ENCODE results near the gene APBB1IP. TPM values are rescaled to one million over a fixed set of nuclear protein-coding genes. Genes with fewer than 3 reads are reported as not detected.
"Not testable (repeated sequence)": the region's sequence is repeated elsewhere in the genome, so short reads cannot be mapped to it uniquely, and the experiment has no call there.

Gene APBB1IP
- total and polyA plus RNA-seq, 5 experiments from 2014 or later: 50.0 to 102 (median 68.5) TPM

DNA sequence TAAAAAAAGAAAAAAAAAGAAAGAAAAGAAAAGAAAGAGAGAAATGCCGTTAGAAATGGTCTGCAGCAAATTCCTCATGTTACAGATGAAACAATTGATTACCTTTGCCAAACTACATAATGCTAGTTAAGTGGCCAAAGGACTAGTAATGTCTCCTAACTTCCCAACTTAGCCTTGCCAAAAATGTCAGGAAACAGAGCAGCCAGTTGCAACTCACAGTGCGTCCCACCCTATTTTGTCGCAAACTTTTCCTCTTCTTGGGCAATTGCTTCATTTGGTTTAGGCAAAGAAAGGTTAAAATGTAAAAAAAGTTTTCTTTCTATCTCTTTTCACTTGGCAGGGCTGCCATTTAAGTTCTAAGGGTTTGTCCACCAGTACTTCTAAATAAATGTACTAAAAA, 53.1 kb downstream of the APBB1IP start:
- H3K27me3 Mint-ChIP-seq: no peaks in the 10 kb centered on the region
- peak overlapping the region in 8 of 10 donors; percentile 33 to 93 (median 56) for H3K27ac Mint-ChIP-seq
- POLR2A ChIA-PET: interaction anchor here (0.6 to 2.4 kb wide), 5 partner anchors 9 to 64 kb away, joined by 3 to 7 read pairs (median 5); partner anchors contain the start of gene APBB1IP
- DNase-seq: no peak
- no peak overlapping the region for H3K4me3 Mint-ChIP-seq
- peaks cover 0 to 2% (median 0%) of the 10 kb centered on the region in 9 donors for H3K9me3 Mint-ChIP-seq
- peaks cover 15 to 52% (median 46%) of the 10 kb centered on the region in 3 donors for H3K36me3 Mint-ChIP-seq
- H3K4me1 Mint-ChIP-seq: peaks cover 32 to 64% (median 55%) of the 10 kb centered on the region in 4 donors
- ATAC-seq: no peak

DNA sequence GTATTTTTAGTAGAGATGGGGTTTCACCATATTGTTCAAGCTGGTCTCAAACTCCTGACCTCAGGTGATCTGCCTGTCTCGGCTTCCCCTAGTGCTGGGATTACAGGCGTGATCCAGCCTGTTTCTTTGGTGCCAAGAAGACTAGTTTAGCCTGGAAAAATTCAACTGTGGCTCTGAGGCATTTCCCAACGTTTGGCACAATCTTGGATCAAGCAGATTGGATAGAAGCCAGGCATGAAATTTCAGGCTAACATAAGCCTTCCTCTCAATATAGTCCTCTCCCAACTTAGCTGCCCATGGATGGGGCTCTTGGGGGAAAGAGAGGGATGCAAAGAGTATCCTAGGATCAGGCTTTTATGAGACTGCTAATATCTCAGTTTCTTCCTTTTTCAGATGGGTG, 53.8 kb downstream of the APBB1IP start:
- Mint-ChIP-seq H3K27me3 (no peaks in the 10 kb centered on the region), H3K4me1 (peaks cover 28 to 59% (median 50%) of the 10 kb centered on the region in 4 donors), H3K4me3 (no peak overlapping the region), H3K9me3 (peaks cover 0 to 2% (median 0%) of the 10 kb centered on the region in 9 donors), H3K27ac (peak overlapping the region in 8 of 10 donors; percentile 6 to 89 (median 72)), H3K36me3 (peaks cover 15 to 57% (median 48%) of the 10 kb centered on the region in 3 donors)
- DNase-seq (no peak), ATAC-seq (no peak)
- POLR2A ChIA-PET: interaction anchor here (0.7 kb wide), 1 partner anchor 64 kb away, joined by 5 read pairs; no protein-coding TSS in a partner anchor

DNA sequence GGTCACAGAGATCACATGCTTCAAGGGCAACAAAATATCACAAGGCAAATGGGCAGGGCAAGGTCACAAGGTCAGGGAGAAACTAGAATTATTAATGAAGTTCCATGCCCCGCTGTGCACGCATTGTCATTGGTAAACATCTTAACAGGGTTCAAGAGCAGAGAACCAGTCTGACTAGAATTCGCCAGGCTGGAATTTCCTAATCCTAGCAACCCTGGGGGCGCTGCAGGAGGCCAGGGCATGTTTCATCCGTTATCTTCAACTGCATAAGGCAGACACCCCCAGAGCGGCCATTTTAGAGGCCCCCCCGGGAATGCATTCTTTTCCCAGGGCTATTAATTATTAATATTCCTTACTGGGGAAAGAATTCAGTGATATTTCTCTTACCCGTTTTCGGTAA, 54.6 kb downstream of the APBB1IP start:
- H3K27me3 Mint-ChIP-seq, H3K9me3 Mint-ChIP-seq, ATAC-seq, POLR2A ChIA-PET, DNase-seq: not testable (repeated sequence)
- Mint-ChIP-seq H3K36me3 (peaks cover 15 to 65% (median 53%) of the 10 kb centered on the region in 3 donors), H3K27ac (peak overlapping the region in 6 of 10 donors; percentile 32 to 89 (median 72)), H3K4me1 (peaks cover 22 to 54% (median 43%) of the 10 kb centered on the region in 4 donors), H3K4me3 (peak overlapping the region in 1 of 10 donors; percentile 72)

DNA sequence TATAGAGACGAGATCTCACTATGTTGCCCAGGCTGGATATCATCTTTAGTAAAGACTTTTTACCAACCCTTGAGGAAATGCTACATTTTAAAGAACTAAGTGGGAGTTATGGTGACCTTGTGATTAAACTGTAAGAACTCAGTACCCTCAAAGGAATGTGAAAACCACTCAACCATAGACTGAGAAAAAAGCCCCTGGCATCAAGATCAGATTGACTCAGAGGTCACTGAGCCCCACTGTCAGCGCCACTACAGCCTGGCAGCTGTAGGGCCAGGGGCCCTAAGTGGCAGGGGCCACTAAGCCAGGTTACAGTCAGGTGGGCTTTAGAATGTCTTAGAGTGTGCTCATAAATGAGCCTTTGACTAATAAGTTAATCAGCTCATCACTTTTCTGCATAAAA, 55.9 kb downstream of the APBB1IP start:
- H3K4me3 Mint-ChIP-seq: no peak overlapping the region
- peaks cover 0 to 2% (median 0%) of the 10 kb centered on the region in 9 donors for H3K9me3 Mint-ChIP-seq
- H3K36me3 Mint-ChIP-seq: peaks cover 15 to 69% (median 52%) of the 10 kb centered on the region in 3 donors
- peak overlapping the region; percentile 29 to 88 (median 56) for H3K27ac Mint-ChIP-seq
- ATAC-seq (peak in 1 of 2 donors; percentile 40), DNase-seq (no peak)
- H3K27me3 Mint-ChIP-seq: no peaks in the 10 kb centered on the region
- peaks cover 13 to 47% (median 31%) of the 10 kb centered on the region in 4 donors for H3K4me1 Mint-ChIP-seq
- POLR2A ChIA-PET: interaction anchor here (0.8 to 0.9 kb wide), 2 partner anchors 18 to 46 kb away, joined by 3 to 6 read pairs; no protein-coding TSS in a partner anchor

DNA sequence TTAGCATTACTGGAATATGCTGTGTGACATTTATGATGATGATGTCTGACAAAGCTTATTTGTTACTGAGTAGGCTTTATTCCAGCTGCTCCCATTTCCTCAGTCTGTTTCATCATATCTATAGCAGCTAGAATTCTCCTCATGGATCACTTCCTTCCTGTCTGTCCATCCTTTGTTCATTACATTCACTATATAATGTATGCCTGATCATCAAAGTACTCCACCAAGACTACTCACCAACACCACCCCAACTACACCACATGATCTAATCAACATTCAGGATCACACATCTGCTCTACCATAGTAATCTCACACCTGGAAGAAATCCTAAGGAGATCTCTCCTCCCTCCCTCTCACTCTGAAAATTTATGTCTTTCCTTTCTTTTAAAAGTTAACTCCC, 61.3 kb downstream of the APBB1IP start:
- DNase-seq (no peak), ATAC-seq (no peak)
- no peak overlapping the region for H3K4me3 Mint-ChIP-seq
- peaks cover 11 to 93% (median 57%) of the 10 kb centered on the region in 3 donors for H3K36me3 Mint-ChIP-seq
- POLR2A ChIA-PET: no interaction called here
- peak overlapping the region in 8 of 10 donors; percentile 0 to 85 (median 43) for H3K27ac Mint-ChIP-seq
- H3K4me1 Mint-ChIP-seq: peaks cover 19 to 55% (median 37%) of the 10 kb centered on the region in 4 donors
- H3K27me3 Mint-ChIP-seq: no peaks in the 10 kb centered on the region
- no peaks in the 10 kb centered on the region for H3K9me3 Mint-ChIP-seq

DNA sequence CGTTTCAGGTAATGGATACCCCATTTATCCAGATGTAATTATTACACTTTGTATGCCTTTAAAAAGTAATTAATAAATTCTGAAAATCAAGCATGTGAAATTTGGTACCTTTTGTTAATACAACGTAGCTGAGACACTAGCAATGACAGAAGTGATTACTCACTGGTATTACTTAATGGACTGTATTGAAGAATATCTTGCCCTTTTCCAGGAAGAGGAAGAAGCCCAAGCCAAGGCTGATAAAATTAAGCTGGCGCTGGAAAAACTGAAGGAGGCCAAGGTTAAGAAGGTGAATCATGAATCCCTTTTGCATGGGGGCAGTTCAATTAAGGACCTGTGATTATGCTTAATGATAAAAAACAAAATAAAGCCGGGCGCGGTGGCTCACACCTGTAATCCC, 64.8 kb downstream of the APBB1IP start:
- Mint-ChIP-seq H3K4me3 (no peak overlapping the region), H3K36me3 (peaks cover 27 to 91% (median 61%) of the 10 kb centered on the region in 3 donors), H3K9me3 (peaks cover 0 to 3% (median 0%) of the 10 kb centered on the region in 9 donors), H3K4me1 (peaks cover 27 to 59% (median 38%) of the 10 kb centered on the region in 4 donors), H3K27ac (peak overlapping the region in 7 of 10 donors; percentile 1 to 78 (median 51)), H3K27me3 (no peaks in the 10 kb centered on the region)
- POLR2A ChIA-PET: interaction anchor here (0.7 to 1.3 kb wide), 2 partner anchors 23 to 54 kb away, joined by 3 read pairs; no protein-coding TSS in a partner anchor
- no peak for ATAC-seq
- no peak for DNase-seq

DNA sequence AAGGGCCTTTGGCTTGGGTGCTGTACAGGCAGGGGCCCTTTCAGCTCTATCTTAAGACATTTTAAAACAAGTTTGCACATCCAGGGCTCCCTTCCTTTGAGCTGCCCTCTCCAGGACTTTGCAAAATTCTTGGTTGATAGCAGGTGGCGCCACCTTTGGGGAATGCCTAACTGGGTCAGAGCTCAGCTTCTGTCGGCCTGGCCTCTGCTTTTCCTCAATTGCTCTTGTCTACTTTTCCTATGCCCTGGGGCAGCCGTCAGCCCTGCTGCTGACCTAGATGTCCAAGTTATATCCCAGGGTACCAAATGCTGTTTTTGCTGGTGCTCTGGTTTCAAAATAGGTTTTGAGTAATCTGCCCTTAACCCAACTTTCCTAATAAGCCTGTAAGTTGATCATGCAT, 65.8 kb downstream of the APBB1IP start:
- H3K4me1 Mint-ChIP-seq: peaks cover 27 to 59% (median 36%) of the 10 kb centered on the region in 4 donors
- H3K36me3 Mint-ChIP-seq: peaks cover 28 to 89% (median 67%) of the 10 kb centered on the region in 3 donors
- no peaks in the 10 kb centered on the region for H3K27me3 Mint-ChIP-seq
- peaks cover 0 to 3% (median 0%) of the 10 kb centered on the region in 9 donors for H3K9me3 Mint-ChIP-seq
- ATAC-seq: peak; percentile 36 to 47
- peak overlapping the region in 8 of 10 donors; percentile 16 to 92 (median 70) for H3K27ac Mint-ChIP-seq
- peak in 1 of 10 donors; percentile 24 for DNase-seq
- H3K4me3 Mint-ChIP-seq: no peak overlapping the region
- POLR2A ChIA-PET: interaction anchor here (0.6 to 0.7 kb wide), 2 partner anchors 37 to 55 kb away, joined by 3 read pairs; no protein-coding TSS in a partner anchor

DNA sequence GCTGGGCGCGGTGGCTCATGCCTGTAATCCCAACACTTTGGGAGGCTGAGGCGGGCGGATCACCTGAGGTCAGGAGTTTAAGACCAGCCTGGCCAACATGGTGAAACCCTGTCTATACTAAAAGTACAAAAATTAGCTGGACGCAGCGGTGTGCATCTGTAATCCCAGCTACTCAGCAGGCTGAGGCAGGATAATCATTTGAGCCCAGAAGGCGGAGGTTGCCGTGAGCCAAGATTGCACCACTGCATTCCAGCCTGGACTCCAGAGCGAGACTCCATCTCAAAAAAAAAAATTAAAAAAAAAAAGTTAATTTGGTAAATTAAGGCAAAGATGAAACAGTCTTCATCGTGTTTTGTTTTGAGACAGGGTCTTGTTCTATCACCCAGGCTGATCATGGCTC, 66.3 kb downstream of the APBB1IP start:
- DNase-seq, ATAC-seq, H3K4me3 Mint-ChIP-seq, H3K27me3 Mint-ChIP-seq, H3K9me3 Mint-ChIP-seq: not testable (repeated sequence)
- peaks cover 30 to 90% (median 72%) of the 10 kb centered on the region in 3 donors for H3K36me3 Mint-ChIP-seq
- POLR2A ChIA-PET: interaction anchor here (0.6 kb wide), 1 partner anchor 37 kb away, joined by 3 read pairs; no protein-coding TSS in a partner anchor
- peak overlapping the region in 2 of 10 donors; percentile 54 to 78 for H3K27ac Mint-ChIP-seq
- H3K4me1 Mint-ChIP-seq: peaks cover 30 to 56% (median 37%) of the 10 kb centered on the region in 4 donors

DNA sequence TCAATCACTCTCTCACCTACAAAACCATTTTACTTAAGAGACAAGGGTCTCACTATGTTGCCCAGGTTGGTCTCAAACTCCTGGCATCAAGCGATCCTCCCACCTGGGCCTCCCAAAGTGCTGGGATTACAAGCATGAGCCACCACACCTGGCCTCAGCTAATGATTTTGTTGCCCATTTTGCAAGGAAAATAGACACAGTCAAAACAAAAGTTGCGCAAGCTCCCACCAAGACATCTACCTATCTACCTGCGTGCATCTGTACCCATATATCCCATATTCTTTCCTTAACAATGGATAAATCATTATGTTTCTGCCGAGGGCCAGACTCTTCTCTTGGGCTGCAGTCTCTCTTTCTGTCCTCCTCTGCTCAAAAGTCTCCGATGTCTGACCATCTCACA, 67.3 kb downstream of the APBB1IP start:
- Mint-ChIP-seq H3K9me3 (peaks cover 0 to 3% (median 0%) of the 10 kb centered on the region in 9 donors), H3K27me3 (no peaks in the 10 kb centered on the region), H3K27ac (peak overlapping the region in 8 of 10 donors; percentile 40 to 86 (median 76)), H3K4me3 (no peak overlapping the region), H3K36me3 (peaks cover 32 to 87% (median 68%) of the 10 kb centered on the region in 3 donors), H3K4me1 (peaks cover 25 to 47% (median 33%) of the 10 kb centered on the region in 4 donors)
- ATAC-seq (no peak), DNase-seq (no peak)
- POLR2A ChIA-PET: interaction anchor here (0.5 kb wide), 1 partner anchor 1242 kb away, joined by 4 read pairs; no protein-coding TSS in a partner anchor

DNA sequence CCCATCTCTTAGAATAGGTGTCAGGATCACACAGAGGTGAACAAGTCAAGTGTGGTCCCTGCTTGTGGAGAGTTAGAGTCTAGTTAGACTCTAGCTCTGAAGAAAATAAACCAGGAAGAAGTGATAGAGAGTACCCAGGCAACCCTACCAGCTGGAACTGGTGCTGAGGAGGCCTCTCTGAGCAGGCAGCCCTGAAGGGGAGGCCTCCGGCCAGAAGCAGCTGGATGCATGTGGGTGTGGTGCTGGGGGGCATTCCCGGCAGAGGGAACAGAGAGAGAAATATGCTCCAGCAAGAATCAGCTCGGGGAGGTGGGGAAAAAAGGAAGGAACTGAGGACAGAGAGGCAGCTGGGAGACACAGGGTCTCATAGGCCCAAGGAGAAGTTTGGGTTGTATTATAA, 68.6 kb downstream of the APBB1IP start:
- H3K27me3 Mint-ChIP-seq: no peaks in the 10 kb centered on the region
- ATAC-seq (no peak), DNase-seq (no peak)
- peak overlapping the region in 1 of 10 donors; percentile 13 for H3K4me3 Mint-ChIP-seq
- peaks cover 22 to 43% (median 30%) of the 10 kb centered on the region in 4 donors for H3K4me1 Mint-ChIP-seq
- H3K9me3 Mint-ChIP-seq: peaks cover 0 to 3% (median 0%) of the 10 kb centered on the region in 9 donors
- H3K36me3 Mint-ChIP-seq: peaks cover 25 to 83% (median 63%) of the 10 kb centered on the region in 3 donors
- peak overlapping the region; percentile 35 to 91 (median 82) for H3K27ac Mint-ChIP-seq
- POLR2A ChIA-PET: interaction anchor here (0.5 to 0.6 kb wide), 2 partner anchors 29 to 592 kb away, joined by 3 to 4 read pairs; no protein-coding TSS in a partner anchor

DNA sequence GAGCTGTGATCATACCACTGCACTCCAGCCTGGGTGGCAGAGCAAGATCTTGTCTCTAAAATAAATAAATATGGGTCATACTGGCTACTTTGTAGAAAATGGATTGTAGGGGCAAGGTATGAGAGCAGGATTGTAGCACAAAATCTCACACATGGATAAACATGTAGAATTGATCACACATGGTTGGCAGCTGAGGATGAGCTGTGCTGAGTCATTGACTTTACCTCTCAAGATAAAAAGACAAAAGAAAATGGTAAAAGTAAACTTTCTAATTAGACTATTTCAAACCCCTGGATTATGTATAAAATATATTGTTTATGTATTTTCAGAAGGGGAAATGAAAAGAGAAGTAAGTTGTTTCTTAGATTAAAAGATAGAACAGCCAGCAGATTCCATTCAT, 69.3 kb downstream of the APBB1IP start:
- Mint-ChIP-seq H3K4me1 (peaks cover 22 to 43% (median 29%) of the 10 kb centered on the region in 4 donors), H3K27me3 (no peaks in the 10 kb centered on the region), H3K27ac (peak overlapping the region in 9 of 10 donors; percentile 34 to 91 (median 77)), H3K9me3 (peaks cover 0 to 3% (median 0%) of the 10 kb centered on the region in 9 donors), H3K4me3 (no peak overlapping the region), H3K36me3 (peaks cover 25 to 82% (median 66%) of the 10 kb centered on the region in 3 donors)
- no peak for ATAC-seq
- POLR2A ChIA-PET: interaction anchor here (0.6 kb wide), 1 partner anchor 25 kb away, joined by 8 read pairs; no protein-coding TSS in a partner anchor
- DNase-seq: no peak

DNA sequence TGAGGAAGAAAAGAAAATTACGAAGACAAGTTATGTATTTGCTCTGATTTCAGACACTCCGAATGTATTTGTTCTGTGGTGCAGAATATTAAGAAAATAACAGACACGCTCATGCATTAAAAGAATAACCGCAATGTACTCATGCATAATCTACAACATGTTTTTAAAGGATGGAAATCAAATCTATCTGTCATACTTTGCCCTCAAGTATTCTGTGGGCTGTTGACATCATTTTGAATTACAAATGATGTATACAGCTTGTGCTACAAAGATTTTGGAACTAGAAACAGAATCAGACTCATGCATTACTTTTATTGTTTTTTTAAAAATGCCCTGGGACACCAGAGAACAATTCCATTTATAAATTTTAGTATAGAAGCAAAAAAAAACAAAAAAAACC, 69.9 kb downstream of the APBB1IP start:
- peaks cover 19 to 40% (median 28%) of the 10 kb centered on the region in 4 donors for H3K4me1 Mint-ChIP-seq
- peaks cover 0 to 4% (median 0%) of the 10 kb centered on the region in 9 donors for H3K9me3 Mint-ChIP-seq
- H3K27ac Mint-ChIP-seq: peak overlapping the region in 7 of 10 donors; percentile 21 to 91 (median 65)
- POLR2A ChIA-PET: no interaction called here
- no peak overlapping the region for H3K4me3 Mint-ChIP-seq
- peaks cover 27 to 82% (median 66%) of the 10 kb centered on the region in 3 donors for H3K36me3 Mint-ChIP-seq
- ATAC-seq: no peak
- H3K27me3 Mint-ChIP-seq: no peaks in the 10 kb centered on the region
- DNase-seq: no peak

DNA sequence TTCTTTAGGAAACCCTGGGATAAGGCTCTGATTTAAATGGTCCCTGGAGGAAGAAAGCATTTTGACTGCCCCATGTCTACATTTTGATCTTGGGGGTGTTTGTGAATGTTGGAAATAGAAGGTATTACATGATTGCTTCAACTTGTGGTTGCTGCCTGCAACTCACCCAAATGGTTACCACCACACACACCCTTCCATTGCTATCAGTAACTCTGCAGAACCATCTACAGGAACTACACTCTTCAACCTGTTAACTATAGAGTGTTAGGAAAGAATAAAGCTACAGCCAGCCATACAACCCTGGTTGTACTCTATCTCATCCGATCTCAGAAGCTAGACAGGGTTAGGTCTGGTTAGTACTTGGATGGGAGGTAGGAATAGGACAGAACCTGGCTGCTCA, 71.2 kb downstream of the APBB1IP start:
- peaks cover 0 to 4% (median 0%) of the 10 kb centered on the region in 9 donors for H3K9me3 Mint-ChIP-seq

More for the DNA sequence above, 71.2 kb downstream of the APBB1IP start:
- Mint-ChIP-seq H3K36me3 (peaks cover 36 to 82% (median 74%) of the 10 kb centered on the region in 3 donors), H3K4me1 (peaks cover 15 to 30% (median 23%) of the 10 kb centered on the region in 4 donors), H3K27ac (peak overlapping the region in 9 of 10 donors; percentile 6 to 94 (median 67)), H3K27me3 (no peaks in the 10 kb centered on the region), H3K4me3 (no peak overlapping the region)
- ATAC-seq: no peak
- POLR2A ChIA-PET: no interaction called here
- DNase-seq: no peak

All from naive thymus-derived CD8-positive, alpha-beta T cell (primary cell).